HG03342 (cell line): ENCODE data around the gene APOC3.
"Not testable (repeated sequence)": the region's sequence is repeated elsewhere in the genome, so short reads cannot be mapped to it uniquely, and the experiment has no call there.

Source experiments
- ATAC-seq: cut with Tn5 transposase; IDR thresholded peaks from one replicate; pipeline ENCODE4 v1.9.1; 2021; ENCODE audit warnings: mild to moderate bottlenecking, moderate library complexity; ENCODE audit not compliant: unreplicated experiment

Gene APOC3

GRCh38 chr11:116828632-116829524 is 829 bp upstream of the APOC3 start:
- no peak for ATAC-seq

- no peak for ATAC-seq
Measured at GRCh38 chr11:116830184-116830912, 641 bp downstream of the APOC3 start.

GRCh38 chr11:116831790-116832349 is 2.2 kb downstream of the APOC3 start:
- no peak for ATAC-seq

GRCh38 chr11:116832350-116833290 is 2.9 kb downstream of the APOC3 start:
- no peak for ATAC-seq

- no peak for ATAC-seq
Measured at GRCh38 chr11:116833491-116833815, 3.7 kb downstream of the APOC3 start.

GRCh38 chr11:116833816-116834534 is 4.3 kb downstream of the APOC3 start:
- no peak for ATAC-seq

GRCh38 chr11:116834535-116835041 is 4.9 kb downstream of the APOC3 start:
- not testable (repeated sequence) for ATAC-seq

- no peak for ATAC-seq
Measured at GRCh38 chr11:116835042-116835772, 5.5 kb downstream of the APOC3 start.

- ATAC-seq = peak; percentile 84
Measured at GRCh38 chr11:116835791-116836631, 6.3 kb downstream of the APOC3 start.

GRCh38 chr11:116836632-116836991 is 6.9 kb downstream of the APOC3 start:
- ATAC-seq = no peak

GRCh38 chr11:116837231-116838091 is 7.8 kb downstream of the APOC3 start, which contains the start of gene APOA1:
APOA1 (minus strand) TSS chr11:116837622; CDS start chr11:116837387, 235 bp downstream.
- no peak for ATAC-seq

- ATAC-seq = no peak
Measured at GRCh38 chr11:116838321-116839084, 8.8 kb downstream of the APOC3 start.

GRCh38 chr11:116840224-116840745 is 10.6 kb downstream of the APOC3 start:
- ATAC-seq = no peak

GRCh38 chr11:116840746-116841296 is 11.1 kb downstream of the APOC3 start:
- ATAC-seq = no peak

- ATAC-seq = no peak
Measured at GRCh38 chr11:116842117-116842516, 12.4 kb downstream of the APOC3 start.

- no peak for ATAC-seq
Measured at GRCh38 chr11:116842909-116843308, 13.2 kb downstream of the APOC3 start.
